GM18907 (cell line): ENCODE data around the gene KRTAP5-9.
"Not testable (repeated sequence)": the region's sequence is repeated elsewhere in the genome, so short reads cannot be mapped to it uniquely, and the experiment has no call there.

ENCODE experiments used
- ATAC-seq: cut with Tn5 transposase; IDR thresholded peaks from one replicate; pipeline ENCODE4 v1.9.1; 2021; ENCODE audit warnings: mild to moderate bottlenecking, moderate library complexity; ENCODE audit not compliant: unreplicated experiment

The KRTAP5-9 gene

GRCh38 chr11:71532036-71532610 lies 16.1 kb upstream of the KRTAP5-9 start:
- ATAC-seq, result no peak

DNA sequence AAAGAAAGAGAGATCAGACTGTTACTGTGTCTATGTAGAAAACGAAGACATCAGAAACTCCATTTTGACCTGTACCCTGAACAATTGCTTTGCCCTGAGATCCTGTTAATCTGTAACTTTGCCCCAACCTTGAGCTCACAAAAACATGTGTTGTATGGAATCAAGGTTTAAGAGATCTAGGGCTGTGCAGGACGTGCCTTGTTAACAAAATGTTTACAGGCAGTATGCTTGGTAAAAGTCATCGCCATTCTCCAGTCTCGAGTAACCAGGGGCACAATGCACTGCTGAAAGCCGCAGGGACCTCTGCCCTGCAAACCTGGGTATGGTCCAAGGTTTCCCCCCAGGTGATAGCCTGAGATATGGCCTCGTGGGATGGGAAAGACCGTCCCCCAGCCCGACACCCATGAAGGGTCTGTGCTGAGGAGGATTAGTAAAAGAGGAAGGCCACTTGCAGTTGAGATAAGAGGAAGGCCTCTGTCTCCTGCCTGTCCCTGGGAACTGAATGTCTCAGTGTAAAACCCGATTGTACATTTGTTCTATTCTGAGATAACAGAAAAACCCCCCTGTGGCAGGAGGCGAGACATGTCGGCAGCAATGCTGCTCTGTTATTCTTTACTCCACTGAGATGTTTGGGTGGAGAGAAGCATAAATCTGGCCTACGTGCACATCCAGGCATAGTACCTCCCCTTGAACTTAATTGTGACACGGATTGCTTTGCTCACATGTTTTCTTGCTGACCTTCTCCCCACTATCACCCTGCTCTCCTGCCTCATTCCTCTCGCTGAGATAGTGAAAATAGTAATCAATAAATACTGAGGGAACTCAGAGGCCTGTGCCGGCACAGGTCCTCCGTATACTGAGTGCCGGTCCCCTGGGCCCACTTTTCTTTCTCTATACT lies 13.3 kb upstream of the KRTAP5-9 start:
- not testable (repeated sequence) for ATAC-seq

- no peak for ATAC-seq
Observed at GRCh38 chr11:71535825-71536224, 12.4 kb upstream of the KRTAP5-9 start.

- ATAC-seq, result no peak
Observed at GRCh38 chr11:71537537-71537936, 10.7 kb upstream of the KRTAP5-9 start.

- not testable (repeated sequence) for ATAC-seq
Observed at GRCh38 chr11:71537977-71538665, 10.1 kb upstream of the KRTAP5-9 start, which contains the start of gene KRTAP5-8. Gene KRTAP5-8 (plus strand): TSS chr11:71538025. CDS start chr11:71538056, 31 bp downstream.

DNA sequence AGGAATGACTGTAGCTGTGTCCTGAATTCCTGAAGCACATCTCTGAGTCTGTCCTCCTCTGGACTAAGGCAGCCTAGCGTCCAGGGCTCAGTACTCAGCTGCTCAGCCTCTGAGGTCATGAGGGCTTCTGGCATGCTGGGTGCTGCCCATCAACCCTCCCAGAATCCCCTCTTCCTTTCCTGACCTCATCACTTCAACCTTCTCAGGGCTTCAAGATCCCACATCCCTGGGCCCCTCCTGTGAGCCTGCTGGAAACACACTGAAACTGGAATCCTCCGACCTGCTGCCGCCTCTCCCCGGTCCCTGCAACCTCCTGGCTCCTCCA lies 9.6 kb upstream of the KRTAP5-9 start:
- no peak for ATAC-seq

DNA sequence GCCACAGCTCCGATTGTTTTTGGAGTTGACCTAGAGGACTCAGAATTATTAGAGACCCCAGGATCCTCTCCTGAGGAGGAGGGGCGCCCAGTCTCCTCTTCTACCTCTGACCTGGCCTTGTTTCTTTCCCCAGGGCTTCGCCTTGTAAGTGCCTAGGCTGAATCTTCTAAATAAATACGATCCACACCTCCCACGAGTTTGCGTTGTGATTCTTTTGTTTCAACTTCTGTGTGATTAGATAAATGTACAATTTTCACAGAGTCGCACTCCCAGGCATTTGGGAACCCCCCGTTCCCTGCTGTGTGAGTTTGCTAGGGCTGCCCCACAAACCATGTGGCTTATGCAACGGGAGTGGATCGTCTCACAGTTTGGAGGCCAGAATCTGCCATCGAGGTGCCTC lies 9.2 kb upstream of the KRTAP5-9 start:
- no peak for ATAC-seq

DNA sequence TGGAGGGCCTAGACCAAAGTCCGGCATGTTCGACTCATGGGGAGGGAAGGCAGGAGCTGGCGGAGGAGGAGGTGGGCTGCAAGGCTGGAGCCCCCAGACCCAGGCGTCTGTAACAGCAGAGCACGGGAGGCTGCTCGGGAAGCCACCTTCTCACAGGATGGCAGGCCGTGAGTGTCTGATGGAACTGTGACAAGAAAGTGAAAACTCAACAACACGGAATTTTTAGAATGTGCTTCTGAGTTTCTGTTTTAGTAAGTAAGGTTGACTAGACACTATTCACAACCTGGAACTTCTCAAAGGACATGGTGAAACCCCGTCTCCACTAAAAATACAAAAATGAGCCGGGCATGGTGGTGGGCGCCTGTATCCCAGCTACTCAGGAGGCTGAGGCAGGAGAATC lies 8.2 kb upstream of the KRTAP5-9 start:
- not testable (repeated sequence) for ATAC-seq

GRCh38 chr11:71540521-71541304 lies 7.5 kb upstream of the KRTAP5-9 start:
- ATAC-seq, result not testable (repeated sequence)

DNA sequence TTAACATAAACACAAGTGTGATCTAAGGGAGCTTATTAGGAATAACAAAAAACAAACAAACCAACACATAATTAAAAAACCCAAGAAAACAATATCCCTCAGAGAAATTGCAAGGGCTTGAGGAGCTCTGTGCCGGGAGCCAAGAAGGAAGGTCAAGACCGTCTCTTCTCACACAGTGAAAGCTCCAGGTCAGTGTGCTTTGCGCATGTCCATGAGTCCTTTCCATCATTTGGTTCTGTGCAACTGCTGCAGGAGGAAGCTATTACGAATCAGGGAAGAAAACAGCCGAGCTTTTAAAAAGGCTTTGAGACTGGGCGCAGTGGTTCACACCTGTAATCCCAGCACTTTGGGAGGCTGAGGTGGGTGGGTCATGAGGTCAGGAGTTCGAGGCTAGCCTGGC lies 5.8 kb upstream of the KRTAP5-9 start:
- no peak for ATAC-seq

GRCh38 chr11:71542879-71543777 lies 5.1 kb upstream of the KRTAP5-9 start:
- no peak for ATAC-seq

DNA sequence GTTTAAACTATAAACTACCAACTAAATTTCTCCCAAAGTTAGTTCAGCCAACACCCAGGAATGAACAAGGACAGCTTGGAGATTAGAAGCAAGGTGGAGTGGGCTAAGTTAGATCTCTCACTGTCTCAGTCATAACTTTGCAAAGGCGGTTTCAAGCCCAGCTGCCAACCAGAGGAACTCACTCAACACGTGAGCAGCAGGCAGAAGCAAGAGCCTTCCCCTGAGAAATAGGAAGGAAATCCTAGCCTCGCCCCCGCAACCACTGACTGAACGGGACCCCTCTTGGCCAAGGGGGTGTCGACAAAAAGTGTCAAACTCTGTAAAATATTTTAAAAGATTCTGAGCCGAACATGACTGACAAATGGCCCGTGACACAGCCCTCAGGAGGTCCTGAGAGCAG lies 4.4 kb upstream of the KRTAP5-9 start:
- no peak for ATAC-seq

DNA sequence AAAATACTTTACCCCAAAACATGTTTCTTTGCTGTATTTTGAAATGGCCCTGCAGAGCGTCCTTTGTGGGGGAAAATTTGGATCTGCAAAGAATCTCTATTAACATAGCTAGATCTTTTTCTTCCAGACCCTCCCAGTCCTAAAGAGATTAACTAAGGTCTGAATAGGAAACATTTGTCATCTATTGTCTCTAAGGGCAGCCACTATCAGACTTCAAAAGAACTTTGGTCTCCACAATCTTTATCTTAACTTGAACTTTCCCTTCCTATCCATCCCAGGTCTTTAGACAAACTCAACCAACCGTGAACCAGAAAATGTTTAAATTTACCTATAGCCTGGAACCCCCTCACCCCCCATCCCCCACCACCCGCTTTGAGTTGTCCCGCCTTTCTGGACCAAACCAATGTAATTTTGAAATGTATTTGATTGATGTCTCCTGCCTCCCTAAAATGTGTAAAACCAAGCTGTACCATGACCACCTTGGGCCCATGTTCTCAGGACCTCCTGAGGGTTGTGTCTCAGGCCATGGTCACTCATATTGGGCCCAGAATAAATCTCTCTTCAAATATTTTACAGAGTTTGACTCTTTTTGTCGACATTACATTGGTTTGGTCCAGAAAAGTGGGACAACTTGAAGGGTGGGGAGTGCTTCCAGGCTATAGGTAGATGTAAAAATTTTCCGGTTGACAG lies 3.5 kb upstream of the KRTAP5-9 start:
- no peak for ATAC-seq

GRCh38 chr11:71545405-71545966 lies 2.7 kb upstream of the KRTAP5-9 start:
- no peak for ATAC-seq

DNA sequence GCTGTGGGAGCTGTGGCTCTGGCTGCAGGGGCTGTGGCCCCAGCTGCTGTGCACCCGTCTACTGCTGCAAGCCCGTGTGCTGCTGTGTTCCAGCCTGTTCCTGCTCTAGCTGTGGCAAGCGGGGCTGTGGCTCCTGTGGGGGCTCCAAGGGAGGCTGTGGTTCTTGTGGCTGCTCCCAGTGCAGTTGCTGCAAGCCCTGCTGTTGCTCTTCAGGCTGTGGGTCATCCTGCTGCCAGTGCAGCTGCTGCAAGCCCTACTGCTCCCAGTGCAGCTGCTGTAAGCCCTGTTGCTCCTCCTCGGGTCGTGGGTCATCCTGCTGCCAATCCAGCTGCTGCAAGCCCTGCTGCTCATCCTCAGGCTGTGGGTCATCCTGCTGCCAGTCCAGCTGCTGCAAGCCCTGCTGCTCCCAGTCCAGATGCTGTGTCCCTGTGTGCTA lies 514 bp downstream of the KRTAP5-9 start:
- ATAC-seq, result no peak

GRCh38 chr11:71551711-71552110 lies 3.5 kb downstream of the KRTAP5-9 start:
- no peak for ATAC-seq

GRCh38 chr11:71554996-71555395 lies 6.8 kb downstream of the KRTAP5-9 start:
- no peak for ATAC-seq

DNA sequence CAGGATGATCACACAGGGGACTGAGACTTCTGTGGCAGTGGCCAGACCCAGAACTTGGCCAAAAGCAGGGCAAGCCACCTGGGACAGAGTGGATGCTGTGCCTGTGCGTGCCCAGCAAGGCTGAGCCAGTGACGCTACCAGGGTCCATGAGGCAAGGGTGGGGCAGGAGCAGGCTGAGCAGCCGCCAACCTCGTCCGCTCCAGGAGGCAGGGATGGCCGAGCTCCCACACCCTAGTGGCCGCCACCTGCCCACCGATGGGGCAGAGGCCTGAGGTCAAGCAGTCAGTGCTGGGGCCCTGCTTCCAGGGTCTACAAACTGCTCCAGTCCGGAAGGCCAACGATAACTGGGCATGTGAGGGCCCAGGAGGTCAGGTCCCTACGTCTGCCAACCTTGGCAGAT lies 7.3 kb downstream of the KRTAP5-9 start:
- ATAC-seq, result no peak

DNA sequence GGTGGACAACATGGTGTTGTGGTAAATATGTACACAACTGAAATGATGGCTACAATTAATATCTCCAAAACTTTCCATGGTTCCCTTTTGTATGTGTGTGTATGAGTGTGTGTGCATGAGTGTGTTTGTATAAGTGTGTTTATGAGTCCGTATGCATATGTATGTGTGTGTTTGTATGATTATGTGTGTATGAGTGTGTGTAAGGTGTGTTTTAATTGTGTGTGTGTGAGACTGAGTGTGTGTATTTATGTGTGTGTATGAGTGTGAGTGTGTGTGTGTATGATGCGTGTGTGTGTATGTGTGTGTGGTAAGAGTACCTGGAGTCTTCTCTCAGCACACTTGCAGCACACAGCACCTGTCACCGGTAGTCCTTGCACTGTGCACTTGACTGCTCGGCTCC lies 7.8 kb downstream of the KRTAP5-9 start:
- ATAC-seq, result no peak
